BE2C (cell line): ENCODE results near the gene LPCAT3.

Source experiments
- DNase-seq: peaks from one replicate; pipeline ENCODE4 v3.0.0-alpha.2; 2020
- H3K27me3 ChIP-seq: fragments of 250-450 bp; sonication (Bioruptor Pico); 2 replicates; pipeline ENCODE4 v1.5.1; 2020; ENCODE audit warnings: mild to moderate bottlenecking
- H3K36me3 ChIP-seq: fragments of 250-450 bp; sonication (Bioruptor Pico); 2 replicates; pipeline ENCODE4 v1.5.1; 2020; ENCODE audit warnings: mild to moderate bottlenecking
- H3K4me1 ChIP-seq: fragments of 250-450 bp; sonication (Bioruptor Pico); 2 replicates; pipeline ENCODE4 v1.5.1; 2020
- H3K4me3 ChIP-seq: 2 replicates; pipeline ENCODE4 v1.5.1; 2011; ENCODE audit warnings: low read depth, low read length
- H3K9me3 ChIP-seq: fragments of 250-450 bp; sonication (Bioruptor Pico); 2 replicates; pipeline ENCODE4 v1.5.1; 2020
- CTCF ChIP-seq: IDR thresholded peaks from 2 replicates; pipeline ENCODE4 v1.5.1; 2012; ENCODE audit warnings: mild to moderate bottlenecking, low read depth, low read length

Gene LPCAT3

DNA sequence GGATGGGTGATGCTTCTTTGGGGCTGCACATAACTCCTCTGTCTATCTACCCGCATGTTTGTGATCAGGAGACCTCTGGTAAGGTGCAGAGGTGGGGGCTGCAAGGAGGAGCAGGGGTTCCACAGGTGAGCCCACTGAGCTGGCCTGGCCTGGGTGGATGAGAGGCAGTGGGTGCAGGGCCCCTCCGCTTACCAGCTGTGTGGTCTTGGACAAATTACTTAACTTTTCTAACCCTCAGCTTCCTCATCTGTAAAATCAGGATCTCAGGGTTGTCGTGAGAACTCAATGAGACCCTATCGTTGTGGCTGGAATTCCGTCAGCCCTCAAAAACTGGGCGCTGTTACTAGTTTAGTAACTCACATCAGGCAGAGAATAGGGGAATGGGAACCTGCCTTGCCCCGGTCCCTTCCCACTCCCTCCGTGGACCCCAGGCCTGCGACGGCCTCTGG, 59.6 kb downstream of the LPCAT3 start:
- H3K27me3 ChIP-seq: no peaks in the 10 kb centered on the region
- peaks cover 19% of the 10 kb centered on the region for H3K4me1 ChIP-seq
- H3K9me3 ChIP-seq: no peaks in the 10 kb centered on the region
- no peak for DNase-seq
- H3K36me3 ChIP-seq: no peaks in the 10 kb centered on the region
- no peak for TF ChIP-seq CTCF
- H3K4me3 ChIP-seq: no peak overlapping the region

DNA sequence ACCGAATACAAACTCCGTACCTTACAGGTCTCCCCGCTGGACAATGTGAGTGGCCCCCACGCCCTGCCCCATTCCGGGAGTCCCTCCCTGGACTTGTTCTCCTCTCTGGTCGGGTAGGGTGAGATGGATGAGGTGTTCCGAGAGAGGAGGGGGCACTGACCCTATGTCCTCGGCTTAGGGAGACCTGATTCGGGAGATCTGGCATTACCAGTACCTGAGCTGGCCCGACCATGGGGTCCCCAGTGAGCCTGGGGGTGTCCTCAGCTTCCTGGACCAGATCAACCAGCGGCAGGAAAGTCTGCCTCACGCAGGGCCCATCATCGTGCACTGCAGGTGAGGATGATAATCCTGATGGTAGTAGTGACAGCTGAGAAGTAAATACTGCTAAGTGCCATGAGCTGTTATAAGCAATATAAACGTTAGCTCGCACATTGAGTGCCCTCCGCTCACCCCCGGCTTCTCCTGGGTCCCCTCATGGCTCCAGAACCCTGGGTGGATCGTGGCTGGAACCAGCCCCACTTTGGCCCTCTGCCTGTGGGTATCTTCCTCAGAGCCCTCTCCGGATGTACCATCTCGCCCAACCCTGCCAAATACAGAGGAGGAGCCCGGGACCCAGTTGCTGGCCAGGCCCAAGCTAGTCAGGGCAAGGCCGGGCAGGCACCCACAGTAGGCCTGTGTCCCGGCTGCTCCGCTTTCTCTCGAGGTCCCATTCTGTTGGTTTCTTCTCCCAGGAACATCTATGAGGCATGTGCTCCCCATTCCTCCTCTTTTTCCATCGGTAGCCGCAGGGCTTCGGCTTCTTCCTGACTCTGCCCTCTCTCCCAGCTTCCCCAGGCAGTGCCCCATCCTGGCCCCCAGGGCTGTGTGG, 60.3 kb downstream of the LPCAT3 start:
- TF ChIP-seq CTCF: no peak
- no peaks in the 10 kb centered on the region for H3K9me3 ChIP-seq
- H3K4me3 ChIP-seq: no peak overlapping the region
- no peaks in the 10 kb centered on the region for H3K27me3 ChIP-seq
- no peaks in the 10 kb centered on the region for H3K36me3 ChIP-seq
- DNase-seq: no peak
- peaks cover 18% of the 10 kb centered on the region for H3K4me1 ChIP-seq

GRCh38 chr12:6957151-6957701, 61.0 kb downstream of the LPCAT3 start:
- no peak for TF ChIP-seq CTCF
- peaks cover 11% of the 10 kb centered on the region for H3K4me1 ChIP-seq
- H3K27me3 ChIP-seq: no peaks in the 10 kb centered on the region
- no peak for DNase-seq
- no peaks in the 10 kb centered on the region for H3K9me3 ChIP-seq
- no peak overlapping the region for H3K4me3 ChIP-seq
- H3K36me3 ChIP-seq: no peaks in the 10 kb centered on the region

DNA sequence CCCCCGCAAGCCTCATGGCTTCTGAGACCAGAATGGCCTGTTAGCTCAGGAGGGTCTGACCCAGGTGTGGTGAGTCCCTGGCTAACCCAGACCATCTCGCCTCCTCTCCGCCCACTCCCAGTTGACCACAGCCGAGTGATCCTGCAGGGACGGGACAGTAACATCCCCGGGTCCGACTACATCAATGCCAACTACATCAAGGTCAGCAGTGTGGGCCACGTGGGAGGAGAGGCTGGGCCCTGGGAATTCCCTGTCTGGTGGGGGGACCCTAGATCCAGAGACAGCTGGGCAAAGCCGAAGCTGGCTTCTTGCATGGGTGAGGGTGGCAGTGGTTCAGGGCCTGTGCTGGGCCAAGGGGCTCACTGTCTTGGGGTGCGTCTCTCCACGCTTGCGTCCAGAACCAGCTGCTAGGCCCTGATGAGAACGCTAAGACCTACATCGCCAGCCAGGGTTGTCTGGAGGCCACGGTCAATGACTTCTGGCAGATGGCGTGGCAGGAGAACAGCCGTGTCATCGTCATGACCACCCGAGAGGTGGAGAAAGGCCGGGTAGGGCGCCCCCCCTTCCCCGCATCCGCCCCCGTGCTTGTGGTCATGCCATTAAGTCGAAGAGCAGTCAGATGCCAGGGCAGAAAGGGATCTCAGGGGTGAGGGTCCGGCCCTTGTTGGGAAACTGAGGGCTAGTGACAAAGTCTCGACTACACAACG, 62.1 kb downstream of the LPCAT3 start:
- no peaks in the 10 kb centered on the region for H3K36me3 ChIP-seq
- no peak for DNase-seq
- H3K4me1 ChIP-seq: peaks cover 4% of the 10 kb centered on the region

GRCh38 chr12:6955108-6956020, 62.9 kb downstream of the LPCAT3 start:
- Histone ChIP-seq H3K9me3 (no peaks in the 10 kb centered on the region), H3K36me3 (no peaks in the 10 kb centered on the region), H3K4me1 (no peaks in the 10 kb centered on the region), H3K4me3 (no peak overlapping the region), H3K27me3 (no peaks in the 10 kb centered on the region)
- DNase-seq: no peak
- no peak for TF ChIP-seq CTCF

More for the DNA sequence above, 62.1 kb downstream of the LPCAT3 start:
- H3K9me3 ChIP-seq: no peaks in the 10 kb centered on the region
- no peak overlapping the region for H3K4me3 ChIP-seq
- H3K27me3 ChIP-seq: no peaks in the 10 kb centered on the region
- TF ChIP-seq CTCF: no peak
